Left lobe of liver (tissue), 2 donors: ENCODE data around the gene PALD1. TPM values are rescaled to one million over a fixed set of nuclear protein-coding genes. Genes with fewer than 3 reads are reported as not detected.
A peak's percentile ranks its signal among the peaks of the same experiment; 100 is the strongest.

ENCODE experiments used
- ATAC-seq: fragments of 200-7000 bp; cut with Tn5 transposase; one replicate; pipeline ENCODE4 v1.9.1; 2020; ENCODE audit warnings: mild to moderate bottlenecking, moderate library complexity
- DNase-seq: peaks from one replicate; pipeline ENCODE4 v3.0.0-alpha.2; 2020; ENCODE audit warnings: low spot score
- total RNA-seq: library from RNA; stranded (reverse); gene quantifications from one replicate; pipeline ENCODE4 v1.2.1, GENCODE V29; 2021
- donor health status: DM: no; HTN: no; CAD: no; lungs with moderate emphysema.
- donor health status: DM: no; HTN: yes; CAD: no.

Gene PALD1
- total RNA-seq, 1 donor from 2014 or later: 1.1 TPM

- DNase-seq: no peak
- no peak for ATAC-seq
Observed at GRCh38 chr10:70457759-70458305, 20.7 kb upstream of the PALD1 start.

GRCh38 chr10:70458329-70459060 is 20.1 kb upstream of the PALD1 start:
- no peak for DNase-seq
- ATAC-seq: peak; percentile 82

GRCh38 chr10:70459061-70459773 is 19.4 kb upstream of the PALD1 start:
- no peak for ATAC-seq

GRCh38 chr10:70459774-70460490 is 18.6 kb upstream of the PALD1 start:
- ATAC-seq (no peak), DNase-seq (no peak)

More at GRCh38 chr10:70459061-70459773, 19.4 kb upstream of the PALD1 start:
- no peak for DNase-seq

GRCh38 chr10:70461397-70462348 is 16.9 kb upstream of the PALD1 start:
- DNase-seq (no peak), ATAC-seq (peak; percentile 85)

GRCh38 chr10:70462349-70462984 is 16.1 kb upstream of the PALD1 start:
- DNase-seq: peak; percentile 56

GRCh38 chr10:70465278-70465677 is 13.3 kb upstream of the PALD1 start:
- no peak for ATAC-seq

More at GRCh38 chr10:70462349-70462984, 16.1 kb upstream of the PALD1 start:
- ATAC-seq: peak; percentile 9

GRCh38 chr10:70465832-70466231 is 12.7 kb upstream of the PALD1 start:
- ATAC-seq: no peak

More at GRCh38 chr10:70465278-70465677, 13.3 kb upstream of the PALD1 start:
- DNase-seq: no peak

GRCh38 chr10:70466951-70467350 is 11.6 kb upstream of the PALD1 start:
- no peak for DNase-seq
- ATAC-seq: no peak

More at GRCh38 chr10:70465832-70466231, 12.7 kb upstream of the PALD1 start:
- DNase-seq: no peak

GRCh38 chr10:70472799-70473454 is 5.6 kb upstream of the PALD1 start:
- ATAC-seq (no peak), DNase-seq (no peak)

- no peak for ATAC-seq
Observed at GRCh38 chr10:70474780-70475179, 3.8 kb upstream of the PALD1 start.

GRCh38 chr10:70475661-70476060 is 2.9 kb upstream of the PALD1 start:
- ATAC-seq: no peak
- DNase-seq: no peak

More at GRCh38 chr10:70474780-70475179, 3.8 kb upstream of the PALD1 start:
- DNase-seq: no peak

- ATAC-seq: no peak
- no peak for DNase-seq
Observed at GRCh38 chr10:70476249-70477035, 2.1 kb upstream of the PALD1 start.

- DNase-seq: no peak
- no peak for ATAC-seq
Observed at GRCh38 chr10:70477661-70478162, 855 bp upstream of the PALD1 start.

- no peak for DNase-seq
- no peak for ATAC-seq
Observed at GRCh38 chr10:70479165-70479581, 606 bp downstream of the PALD1 start.

- ATAC-seq: no peak
- DNase-seq: no peak
Observed at GRCh38 chr10:70479626-70480238, 1.2 kb downstream of the PALD1 start.

GRCh38 chr10:70480239-70480861 is 1.8 kb downstream of the PALD1 start:
- no peak for ATAC-seq
- no peak for DNase-seq
